ENCODE data around the gene RHOA. TPM values are rescaled to one million over a fixed set of nuclear protein-coding genes. Genes with fewer than 3 reads are reported as not detected.

RHOA gene
- total and polyA plus RNA-seq, 2 of the 13 experiments (the other 11 are each of a cell fraction or from before 2014, with no cell fraction given): 131 to 177 TPM

DNA sequence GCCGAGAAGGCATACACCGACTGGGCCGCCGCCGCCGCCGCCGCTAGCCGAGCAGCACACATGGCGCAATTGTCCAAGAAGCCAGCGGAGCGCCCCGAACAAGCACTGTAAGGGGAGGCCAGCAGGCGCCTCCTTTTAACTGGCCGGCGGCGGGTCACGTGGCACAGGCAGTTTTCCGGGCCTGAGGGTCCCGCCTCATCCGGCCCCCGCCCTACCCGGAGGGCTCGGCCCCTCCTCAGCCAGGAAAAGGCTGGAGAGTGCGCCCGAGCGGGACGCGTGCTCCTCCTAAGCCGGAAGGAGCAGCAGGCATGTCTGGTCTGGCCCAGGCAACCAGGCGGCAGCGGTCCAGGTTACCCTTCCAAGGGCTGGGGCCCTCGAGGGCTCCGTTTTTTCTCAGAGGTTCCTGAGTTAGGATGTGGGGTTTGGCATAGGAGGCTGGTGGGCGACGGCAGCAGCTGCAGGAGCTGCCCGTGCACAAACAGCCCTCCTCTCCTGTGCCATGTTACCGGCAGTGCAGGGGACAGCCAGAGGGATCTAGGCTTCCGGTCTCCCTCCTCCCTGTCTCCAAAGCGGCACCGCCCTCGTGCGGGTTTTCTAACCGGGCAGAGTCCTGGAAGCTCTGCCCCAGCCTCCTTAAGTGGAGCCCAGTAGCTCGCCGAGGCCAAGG lies 53.4 kb downstream of the RHOA start, which contains the start of gene GPX1 (continued):
- TF ChIP-seq KDM2A (CRISPR knock-in tag; IDR thresholded peaks at IDR 0.05; ENCODE audit: borderline replicate concordance, low read depth) (peak; percentile 99), KLF11 (CRISPR knock-in tag; IDR thresholded peaks at IDR 0.05) (no peak), PCBP1 (IDR thresholded peaks at IDR 0.05; ENCODE audit: borderline replicate concordance, low read depth, low read length) (0 out of 2 replicates have a peak, but pooled peaks have one; percentile 49), ZNF569 (CRISPR knock-in tag; IDR thresholded peaks at IDR 0.05; ENCODE audit: borderline replicate concordance) (peak; percentile 82; the same call in 1 of the 2 replicates), MBD4 (IDR thresholded peaks at IDR 0.05; ENCODE audit: borderline replicate concordance, low read length) (no peak), HDAC2 (CRISPR knock-in tag; IDR thresholded peaks at IDR 0.05) (peak; percentile 72), ZNF746 (CRISPR knock-in tag; IDR thresholded peaks at IDR 0.05) (peak; percentile 84), AGO1 (IDR thresholded peaks at IDR 0.05; ENCODE audit: low read depth, low read length, poor library complexity, severe bottlenecking) (peak; percentile 78), SMYD3 (CRISPR knock-in tag; IDR thresholded peaks at IDR 0.05) (peak; percentile 95), ZNF547 (CRISPR knock-in tag; IDR thresholded peaks at IDR 0.05) (no peak), ZNF124 (CRISPR knock-in tag; IDR thresholded peaks at IDR 0.05) (0 out of 2 replicates have a peak, but pooled peaks have one; percentile 25), SMAD3 (CRISPR knock-in tag; IDR thresholded peaks at IDR 0.05) (peak; percentile 91), PHB2 (IDR thresholded peaks at IDR 0.05; ENCODE audit: partially characterized antibody) (no peak), ZBTB3 (CRISPR knock-in tag; IDR thresholded peaks at IDR 0.05; ENCODE audit: borderline replicate concordance, low read depth) (no peak), HCFC1 (IDR thresholded peaks at IDR 0.05; ENCODE audit: low read depth, low read length) (peak; percentile 15; the same call in 1 of the 2 replicates), REL (CRISPR knock-in tag; conservative IDR thresholded peaks at IDR 0.05) (0 out of 2 replicates have a peak, but pooled peaks have one; percentile 42), TCF7 (IDR thresholded peaks at IDR 0.05; ENCODE audit: low read depth) (no peak), ERF (CRISPR knock-in tag; IDR thresholded peaks at IDR 0.05) (peak; percentile 92), TGIF2 (CRISPR knock-in tag; IDR thresholded peaks at IDR 0.05) (no peak), ZNF781 (CRISPR knock-in tag; IDR thresholded peaks at IDR 0.05; ENCODE audit: borderline replicate concordance, not compliant biosample characterization) (peak; percentile 90), FOXP1 (IDR thresholded peaks at IDR 0.05) (no peak), FOXP1 (CRISPR knock-in tag; IDR thresholded peaks at IDR 0.05) (no peak), ZNF274 (CRISPR knock-in tag; IDR thresholded peaks at IDR 0.05) (no peak; the same call in 1 of the 2 replicates), NR2F1 (CRISPR knock-in tag; IDR thresholded peaks at IDR 0.05) (0 out of 4 replicates have a peak, but pooled peaks of 1 of the 2 experiments have one; percentile 21), ZFP37 (CRISPR knock-in tag; IDR thresholded peaks at IDR 0.05; ENCODE audit: borderline replicate concordance) (peak; percentile 75)
- TF ChIP-seq, protein P1, sequence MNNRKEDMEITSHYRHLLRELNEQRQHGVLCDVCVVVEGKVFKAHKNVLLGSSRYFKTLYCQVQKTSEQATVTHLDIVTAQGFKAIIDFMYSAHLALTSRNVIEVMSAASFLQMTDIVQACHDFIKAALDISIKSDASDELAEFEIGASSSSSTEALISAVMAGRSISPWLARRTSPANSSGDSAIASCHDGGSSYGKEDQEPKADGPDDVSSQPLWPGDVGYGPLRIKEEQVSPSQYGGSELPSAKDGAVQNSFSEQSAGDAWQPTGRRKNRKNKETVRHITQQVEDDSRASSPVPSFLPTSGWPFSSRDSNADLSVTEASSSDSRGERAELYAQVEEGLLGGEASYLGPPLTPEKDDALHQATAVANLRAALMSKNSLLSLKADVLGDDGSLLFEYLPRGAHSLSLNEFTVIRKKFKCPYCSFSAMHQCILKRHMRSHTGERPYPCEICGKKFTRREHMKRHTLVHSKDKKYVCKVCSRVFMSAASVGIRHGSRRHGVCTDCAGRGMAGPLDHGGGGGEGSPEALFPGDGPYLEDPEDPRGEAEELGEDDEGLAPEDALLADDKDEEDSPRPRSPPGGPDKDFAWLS (CRISPR knock-in tag; IDR thresholded peaks at IDR 0.05; ENCODE audit: borderline replicate concordance): no peak
- TF ChIP-seq, protein P2, sequence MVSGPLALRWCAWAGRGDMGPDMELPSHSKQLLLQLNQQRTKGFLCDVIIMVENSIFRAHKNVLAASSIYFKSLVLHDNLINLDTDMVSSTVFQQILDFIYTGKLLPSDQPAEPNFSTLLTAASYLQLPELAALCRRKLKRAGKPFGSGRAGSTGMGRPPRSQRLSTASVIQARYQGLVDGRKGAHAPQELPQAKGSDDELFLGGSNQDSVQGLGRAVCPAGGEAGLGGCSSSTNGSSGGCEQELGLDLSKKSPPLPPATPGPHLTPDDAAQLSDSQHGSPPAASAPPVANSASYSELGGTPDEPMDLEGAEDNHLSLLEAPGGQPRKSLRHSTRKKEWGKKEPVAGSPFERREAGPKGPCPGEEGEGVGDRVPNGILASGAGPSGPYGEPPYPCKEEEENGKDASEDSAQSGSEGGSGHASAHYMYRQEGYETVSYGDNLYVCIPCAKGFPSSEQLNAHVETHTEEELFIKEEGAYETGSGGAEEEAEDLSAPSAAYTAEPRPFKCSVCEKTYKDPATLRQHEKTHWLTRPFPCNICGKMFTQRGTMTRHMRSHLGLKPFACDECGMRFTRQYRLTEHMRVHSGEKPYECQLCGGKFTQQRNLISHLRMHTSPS (CRISPR knock-in tag; IDR thresholded peaks at IDR 0.05; ENCODE audit: low read depth): peak; percentile 40
